Measurements from ENCODE around the gene BAIAP2L1.

DNA sequence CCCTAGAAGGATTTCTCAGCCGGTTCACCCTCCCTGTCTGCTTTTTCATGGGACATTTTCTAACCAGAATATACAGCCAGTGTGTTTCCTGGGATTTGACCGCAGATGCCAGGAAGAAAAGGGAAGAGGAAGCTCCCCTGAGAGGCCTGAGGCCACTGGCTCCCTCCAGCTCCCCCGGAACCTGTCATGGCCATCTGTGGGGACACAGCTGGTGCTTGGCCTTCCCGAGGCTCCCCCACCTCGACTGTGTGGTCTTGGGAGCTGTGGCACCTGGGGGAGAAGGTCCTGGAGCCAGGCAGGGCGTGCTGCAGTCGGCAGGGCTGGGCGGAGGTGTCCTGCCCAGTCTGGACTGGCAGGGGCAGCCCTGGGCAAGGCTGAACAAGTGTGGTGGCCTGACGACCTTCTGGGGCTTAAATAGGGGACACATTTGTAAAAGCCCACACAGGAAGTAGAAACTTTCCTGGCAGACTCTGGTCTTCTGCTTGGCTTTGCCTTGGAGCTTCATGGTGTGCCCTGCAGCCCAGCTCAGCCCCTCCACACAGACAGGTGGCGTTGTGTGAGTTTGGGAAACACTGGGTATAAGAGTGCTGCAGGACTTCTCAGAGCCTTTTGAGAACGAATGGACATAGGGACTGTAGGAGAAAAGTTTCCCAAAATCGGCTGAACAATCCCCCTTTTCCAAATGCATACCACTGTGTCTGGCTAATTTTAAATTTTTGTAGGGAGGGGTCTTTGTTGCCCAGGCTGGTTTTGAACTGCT is 112.6 kb downstream of the BAIAP2L1 start:
- TF ChIP-seq, protein P1, sequence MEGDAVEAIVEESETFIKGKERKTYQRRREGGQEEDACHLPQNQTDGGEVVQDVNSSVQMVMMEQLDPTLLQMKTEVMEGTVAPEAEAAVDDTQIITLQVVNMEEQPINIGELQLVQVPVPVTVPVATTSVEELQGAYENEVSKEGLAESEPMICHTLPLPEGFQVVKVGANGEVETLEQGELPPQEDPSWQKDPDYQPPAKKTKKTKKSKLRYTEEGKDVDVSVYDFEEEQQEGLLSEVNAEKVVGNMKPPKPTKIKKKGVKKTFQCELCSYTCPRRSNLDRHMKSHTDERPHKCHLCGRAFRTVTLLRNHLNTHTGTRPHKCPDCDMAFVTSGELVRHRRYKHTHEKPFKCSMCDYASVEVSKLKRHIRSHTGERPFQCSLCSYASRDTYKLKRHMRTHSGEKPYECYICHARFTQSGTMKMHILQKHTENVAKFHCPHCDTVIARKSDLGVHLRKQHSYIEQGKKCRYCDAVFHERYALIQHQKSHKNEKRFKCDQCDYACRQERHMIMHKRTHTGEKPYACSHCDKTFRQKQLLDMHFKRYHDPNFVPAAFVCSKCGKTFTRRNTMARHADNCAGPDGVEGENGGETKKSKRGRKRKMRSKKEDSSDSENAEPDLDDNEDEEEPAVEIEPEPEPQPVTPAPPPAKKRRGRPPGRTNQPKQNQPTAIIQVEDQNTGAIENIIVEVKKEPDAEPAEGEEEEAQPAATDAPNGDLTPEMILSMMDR (IDR thresholded peaks at IDR 0.05; ENCODE audit: low read depth, low read length): no peak
- TF ChIP-seq MYC (IDR thresholded peaks at IDR 0.05; ENCODE audit: low read depth, low read length): no peak
- TF ChIP-seq, protein P2, sequence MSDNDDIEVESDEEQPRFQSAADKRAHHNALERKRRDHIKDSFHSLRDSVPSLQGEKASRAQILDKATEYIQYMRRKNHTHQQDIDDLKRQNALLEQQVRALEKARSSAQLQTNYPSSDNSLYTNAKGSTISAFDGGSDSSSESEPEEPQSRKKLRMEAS (IDR thresholded peaks at IDR 0.05; ENCODE audit: low read depth, low read length): no peak

Measured in NB4 (cell line).